Daoy (cell line): ENCODE measurements around the gene ANK3. TPM values are rescaled to one million over a fixed set of nuclear protein-coding genes. Genes with fewer than 3 reads are reported as not detected.
A peak's percentile ranks its signal among the peaks of the same experiment; 100 is the strongest.

Experiments used
- DNase-seq: peaks from one replicate; pipeline ENCODE4 v3.0.0-alpha.2; 2015; ENCODE audit warnings: low read depth
- total RNA-seq: library from RNA; depleted of rRNA; stranded (reverse); fragments of >200 nt; shearing (Covaris generic); gene quantifications from 2 replicates; pipeline ENCODE4 v1.2.3, GENCODE V29; 2014; rRNA removed

ANK3 gene
- 15.0 and 15.9 TPM in 2 replicates for total RNA-seq

- DNase-seq, result no peak
Measured at GRCh38 chr10:60389413-60390025, at the start of gene ANK3. TSS of gene ANK3 (minus strand) at chr10:60389875. CDS start at chr10:60389538, 337 bp downstream.

GRCh38 chr10:60434418-60435046 lies 44.9 kb upstream of the ANK3 start:
- DNase-seq, result peak; percentile 47

GRCh38 chr10:60433684-60434083 lies 44.0 kb upstream of the ANK3 start:
- no peak for DNase-seq

- no peak for DNase-seq
Measured at GRCh38 chr10:60430836-60431597, 41.3 kb upstream of the ANK3 start.

- DNase-seq, result peak; percentile 70
Measured at GRCh38 chr10:60430017-60430416, 40.3 kb upstream of the ANK3 start.

GRCh38 chr10:60429084-60429849 lies 39.6 kb upstream of the ANK3 start:
- no peak for DNase-seq

- no peak for DNase-seq
Measured at GRCh38 chr10:60428387-60428737, 38.7 kb upstream of the ANK3 start.

- DNase-seq, result no peak
Measured at GRCh38 chr10:60427709-60428386, 38.2 kb upstream of the ANK3 start.

GRCh38 chr10:60427148-60427547 lies 37.5 kb upstream of the ANK3 start:
- no peak for DNase-seq

- DNase-seq, result peak; percentile 57
Measured at GRCh38 chr10:60426425-60426824, 36.8 kb upstream of the ANK3 start.

GRCh38 chr10:60425392-60426110 lies 35.9 kb upstream of the ANK3 start:
- DNase-seq, result peak; percentile 47

GRCh38 chr10:60424971-60425370 lies 35.3 kb upstream of the ANK3 start:
- no peak for DNase-seq

- DNase-seq, result peak; percentile 45
Measured at GRCh38 chr10:60423920-60424319, 34.2 kb upstream of the ANK3 start.

GRCh38 chr10:60422809-60423208 lies 33.1 kb upstream of the ANK3 start:
- DNase-seq, result no peak

GRCh38 chr10:60420991-60421894 lies 31.6 kb upstream of the ANK3 start:
- DNase-seq, result no peak

GRCh38 chr10:60419249-60419648 lies 29.6 kb upstream of the ANK3 start:
- DNase-seq, result no peak

GRCh38 chr10:60417901-60418300 lies 28.2 kb upstream of the ANK3 start:
- no peak for DNase-seq

GRCh38 chr10:60417024-60417423 lies 27.3 kb upstream of the ANK3 start:
- DNase-seq, result peak; percentile 20

GRCh38 chr10:60414877-60415585 lies 25.4 kb upstream of the ANK3 start:
- DNase-seq, result peak; percentile 89
